ENCODE measurements around the gene HES5.

DNA sequence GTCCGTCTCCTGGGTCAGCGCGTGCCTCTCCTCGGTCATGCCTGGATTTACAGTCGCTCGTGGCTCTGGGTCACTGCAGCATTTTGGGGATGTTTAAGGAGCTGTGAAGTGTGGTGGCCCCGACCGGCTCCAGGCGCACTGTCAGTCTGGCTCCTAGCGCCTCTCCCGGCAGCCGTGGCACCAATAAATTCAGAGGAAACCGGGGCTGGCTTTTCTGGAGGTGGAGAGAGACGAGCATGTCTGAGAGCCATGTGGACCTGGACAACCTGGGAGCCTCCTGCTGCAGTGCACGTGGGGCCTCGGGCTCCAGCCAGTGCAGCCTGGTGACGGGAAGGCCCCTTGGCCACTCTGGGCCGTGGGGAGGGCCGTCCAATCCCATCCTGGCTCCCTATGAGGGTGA, 36.8 kb downstream of the HES5 start:
- TF ChIP-seq GATA3 (IDR thresholded peaks at IDR 0.05; ENCODE audit: low read depth, low read length) (no peak), GATA2 (IDR thresholded peaks at IDR 0.05; ENCODE audit: low read depth, low read length) (no peak)

Data from SH-SY5Y (cell line).